Smooth muscle cell of the brain vasculature (primary cell): Measurements from ENCODE around the gene CST8.

ENCODE experiments used
- DNase-seq: peaks from one replicate; pipeline ENCODE4 v3.0.0-alpha.2; 2012; ENCODE audit warnings: low read depth, low spot score

CST8 gene

DNA sequence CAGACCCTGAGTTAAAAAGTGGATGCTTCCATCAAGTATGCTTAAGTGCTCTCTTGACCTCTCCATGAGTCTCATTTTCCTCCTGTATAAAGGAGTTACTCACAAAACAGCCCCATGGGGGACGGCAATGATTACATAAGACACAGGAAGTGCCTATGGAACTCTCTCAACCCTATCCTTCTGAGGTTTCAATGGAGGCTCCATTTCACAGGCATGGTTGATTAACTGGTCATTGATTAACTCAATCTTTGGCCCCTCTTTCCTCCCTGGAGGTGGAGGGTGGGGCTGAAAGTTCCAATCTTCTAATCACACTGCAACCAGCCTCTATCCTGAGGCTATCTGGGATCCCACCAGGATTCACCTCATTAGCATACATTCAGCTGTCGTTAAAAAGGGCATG, 29.3 kb downstream of the CST8 start:
- DNase-seq, result no peak

DNA sequence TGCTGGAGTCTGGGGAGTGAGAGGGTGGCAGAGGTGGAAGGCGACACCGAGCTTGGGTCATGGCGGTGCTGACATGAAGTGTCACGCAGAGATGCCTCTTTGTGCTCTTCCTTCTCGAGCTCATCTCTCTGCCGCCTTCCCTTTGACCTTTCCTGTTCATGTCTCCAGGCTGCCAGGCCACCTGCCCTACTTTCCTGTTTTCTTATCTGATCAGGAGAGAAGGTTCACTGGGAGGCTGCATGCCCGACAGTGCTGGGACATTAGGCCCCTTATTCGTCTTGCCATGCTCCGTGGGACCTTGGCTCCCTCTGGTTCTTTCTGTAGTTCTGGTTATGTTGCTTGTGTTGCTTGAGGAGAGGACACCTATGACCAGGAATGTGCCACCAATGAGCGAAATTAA, 33.2 kb downstream of the CST8 start:
- DNase-seq, result no peak

DNA sequence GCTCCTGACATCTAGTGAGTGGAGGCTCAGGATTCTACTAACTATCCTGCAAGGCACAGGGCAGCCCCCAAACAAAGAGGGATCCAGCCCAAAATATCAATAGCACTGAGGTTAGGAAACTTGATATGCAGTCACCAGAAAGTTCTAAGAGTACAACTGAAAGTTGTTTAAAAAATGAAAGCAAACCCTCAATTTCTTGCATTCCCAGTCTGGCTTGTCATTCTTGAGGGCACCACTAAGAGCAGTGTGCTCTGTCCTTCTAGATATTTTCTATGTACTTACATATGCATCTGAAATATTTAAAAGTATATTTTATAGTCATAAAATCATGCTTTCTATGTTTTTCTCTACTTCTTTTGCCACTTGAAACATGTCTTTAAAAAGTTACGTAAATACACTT, 35.9 kb downstream of the CST8 start:
- DNase-seq, result no peak

DNA sequence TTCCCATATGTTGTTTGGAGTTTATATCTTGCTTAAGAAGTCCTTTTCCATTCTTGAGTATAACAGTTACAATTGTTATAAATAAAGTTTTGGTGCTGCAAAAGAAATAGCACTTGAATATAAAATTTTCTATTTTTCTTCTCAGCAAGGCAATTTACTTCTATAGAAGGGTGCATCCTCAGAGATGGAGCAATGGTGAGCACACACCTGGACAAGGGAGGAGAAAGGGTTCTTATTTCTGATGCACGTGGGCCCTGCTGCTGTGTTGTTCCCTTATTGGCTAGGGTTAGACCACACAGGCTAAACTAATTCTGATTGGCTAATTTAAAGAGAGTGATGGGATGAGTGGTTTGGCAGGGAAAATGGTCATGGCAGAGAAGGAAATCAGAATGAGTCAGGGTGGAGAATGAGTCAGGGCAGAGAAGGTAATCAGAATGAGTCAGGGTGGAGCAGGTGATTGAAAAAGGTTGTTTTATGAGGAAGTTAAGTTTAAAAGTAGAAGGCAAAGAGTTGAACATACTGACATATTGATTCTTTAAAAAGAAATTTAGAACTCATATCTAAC, 38.0 kb downstream of the CST8 start:
- DNase-seq, result no peak

DNA sequence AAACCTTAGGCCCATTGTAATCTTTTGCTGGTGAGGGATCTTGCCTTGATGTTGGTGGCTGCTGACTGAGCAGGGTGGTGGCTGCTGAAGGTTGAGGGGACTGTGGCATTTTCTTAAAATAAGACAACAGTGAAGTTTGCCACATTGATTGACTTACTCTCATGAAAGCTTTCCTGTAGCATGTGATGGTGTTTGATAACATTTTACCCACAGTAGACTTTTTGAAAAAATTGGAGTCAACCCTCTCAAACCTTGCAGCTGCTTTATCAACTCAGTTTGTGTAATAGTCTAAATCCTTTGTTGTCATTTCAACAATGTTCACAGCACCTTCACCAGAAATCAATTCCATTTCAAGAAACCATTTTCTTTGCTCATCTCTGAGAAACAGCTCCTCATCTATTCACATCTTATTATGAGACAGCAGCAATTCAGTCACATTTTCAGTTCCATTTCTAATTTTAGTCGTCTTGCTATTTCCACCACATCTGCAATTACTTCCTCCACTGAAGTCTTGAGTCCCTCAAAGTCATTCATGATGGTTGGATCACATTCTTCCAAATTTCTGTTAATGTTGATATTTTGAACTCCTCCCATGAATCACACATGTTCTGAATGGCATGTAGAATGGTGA, 40.1 kb downstream of the CST8 start:
- no peak for DNase-seq

DNA sequence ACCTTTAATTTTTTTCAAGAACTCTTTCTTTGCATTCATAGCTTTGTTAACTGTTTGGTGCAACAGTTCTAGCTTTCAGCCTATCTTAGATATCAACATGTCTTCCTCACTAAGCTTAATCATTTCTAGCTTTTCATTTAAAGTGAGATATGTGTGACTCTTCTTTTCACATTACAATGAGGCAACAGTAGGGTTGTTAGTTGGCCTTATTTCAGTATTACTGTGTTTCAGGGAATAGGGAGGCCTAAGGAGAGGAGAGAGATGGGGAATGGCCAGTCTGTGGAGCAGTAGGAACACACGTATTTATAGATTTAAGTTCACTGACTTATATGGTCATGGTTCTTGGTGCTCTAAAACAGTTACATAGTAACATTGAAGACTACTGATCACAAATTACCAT, 41.6 kb downstream of the CST8 start:
- DNase-seq, result no peak

DNA sequence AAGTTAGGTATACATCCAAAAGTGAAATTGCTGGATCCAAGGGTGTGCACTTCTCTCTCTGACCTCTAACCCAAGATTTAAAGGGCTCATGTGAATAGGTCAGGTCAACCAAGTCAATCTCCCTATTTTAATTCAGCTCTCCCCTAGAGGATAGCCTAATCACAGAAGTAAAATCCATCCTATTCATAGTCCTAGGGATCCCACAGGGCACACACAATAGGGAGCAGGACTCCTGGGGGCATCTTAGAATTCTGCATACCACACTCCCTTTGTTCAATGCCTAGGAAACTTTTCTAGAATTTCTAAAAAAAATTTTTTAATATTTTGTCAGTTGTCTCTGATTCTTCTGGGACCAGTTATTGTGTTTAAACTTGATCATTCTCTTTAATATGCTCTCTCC, 42.2 kb downstream of the CST8 start:
- no peak for DNase-seq

DNA sequence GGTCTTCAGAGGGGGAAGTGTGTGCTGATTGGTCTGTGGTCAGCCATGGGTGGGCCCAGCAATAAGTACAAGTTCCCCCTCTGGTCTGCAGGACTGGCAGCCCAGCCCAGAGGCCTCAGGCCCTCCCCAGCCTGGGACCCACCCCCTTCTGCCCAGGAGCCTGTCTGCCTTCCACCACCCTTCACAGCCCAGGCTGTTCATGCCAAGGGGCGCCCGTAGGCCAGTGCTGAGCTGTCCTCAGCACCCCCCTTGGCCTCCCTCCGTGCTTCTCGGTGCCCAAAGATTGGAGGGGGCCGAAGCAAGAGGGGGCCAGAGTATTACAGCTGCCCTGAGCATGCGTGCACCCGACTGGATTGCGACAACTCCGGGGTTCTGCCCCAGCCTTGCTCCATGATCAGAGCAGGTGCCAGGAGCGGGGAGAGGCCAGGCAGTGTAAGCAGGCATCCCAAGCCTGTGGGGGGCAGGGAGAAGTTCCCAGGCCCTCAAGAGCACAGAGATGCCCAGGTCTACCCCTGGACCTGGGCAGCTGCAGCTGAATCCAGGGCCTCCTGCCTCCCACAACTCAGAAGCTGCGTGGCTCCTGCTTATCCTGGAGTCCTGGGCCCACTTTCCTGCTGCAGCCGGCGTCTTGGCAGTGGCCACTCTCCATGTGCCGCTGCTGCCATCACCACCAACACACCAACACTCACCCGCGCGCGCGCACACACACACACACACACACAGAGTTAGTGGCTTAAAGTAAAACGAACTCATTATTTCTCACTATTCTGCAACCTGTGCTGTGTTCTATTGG, 44.1 kb downstream of the CST8 start:
- DNase-seq, result no peak

DNA sequence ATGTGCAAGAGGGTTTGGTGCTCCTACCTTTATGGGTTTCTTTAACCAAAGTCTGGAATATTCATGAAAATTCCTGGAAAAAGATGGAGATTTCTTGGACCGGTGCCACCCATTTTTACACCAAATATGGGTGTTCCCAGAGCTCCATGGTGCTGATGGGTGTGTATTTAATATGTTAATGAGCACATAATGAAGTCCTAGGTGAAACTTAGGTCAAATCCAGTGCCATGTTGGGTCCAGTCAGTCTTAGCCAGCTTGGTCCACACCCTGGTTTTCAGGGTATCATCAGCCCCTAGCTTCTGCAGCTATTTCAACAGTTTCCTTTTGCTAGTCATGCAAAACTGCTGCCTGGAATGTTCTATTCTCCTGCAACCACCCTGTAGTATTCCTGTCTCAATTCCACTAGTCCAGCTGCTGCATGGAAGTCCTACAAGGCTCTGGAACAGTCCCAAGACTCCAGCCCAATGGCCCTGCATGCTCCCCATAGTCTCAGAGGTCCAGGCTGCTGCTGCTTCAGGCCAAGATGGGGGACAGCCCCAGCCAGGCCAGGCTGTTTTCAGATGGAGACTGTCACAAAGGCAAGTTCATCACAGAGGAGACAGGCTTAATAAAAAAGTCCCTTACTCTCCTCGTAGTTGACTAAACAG, 45.5 kb downstream of the CST8 start:
- DNase-seq, result no peak

DNA sequence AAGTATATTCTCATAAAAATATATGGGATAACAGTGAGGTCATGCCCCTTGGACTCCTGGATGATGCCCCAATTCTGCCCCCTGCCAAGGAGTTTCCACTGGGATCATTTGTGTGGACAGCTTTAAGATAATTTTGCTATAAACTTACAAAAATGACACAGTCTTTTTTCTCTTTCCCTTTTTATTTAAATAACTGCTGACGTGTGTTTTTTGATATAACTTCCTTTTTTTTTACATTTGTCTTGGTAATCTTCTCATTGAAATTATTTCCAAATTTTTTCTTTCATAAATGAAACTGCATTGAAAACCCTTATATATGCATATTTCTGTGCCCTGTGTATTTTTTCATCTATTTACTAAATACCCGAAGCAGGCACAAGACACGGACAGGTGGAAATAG, 46.1 kb downstream of the CST8 start:
- DNase-seq, result no peak

DNA sequence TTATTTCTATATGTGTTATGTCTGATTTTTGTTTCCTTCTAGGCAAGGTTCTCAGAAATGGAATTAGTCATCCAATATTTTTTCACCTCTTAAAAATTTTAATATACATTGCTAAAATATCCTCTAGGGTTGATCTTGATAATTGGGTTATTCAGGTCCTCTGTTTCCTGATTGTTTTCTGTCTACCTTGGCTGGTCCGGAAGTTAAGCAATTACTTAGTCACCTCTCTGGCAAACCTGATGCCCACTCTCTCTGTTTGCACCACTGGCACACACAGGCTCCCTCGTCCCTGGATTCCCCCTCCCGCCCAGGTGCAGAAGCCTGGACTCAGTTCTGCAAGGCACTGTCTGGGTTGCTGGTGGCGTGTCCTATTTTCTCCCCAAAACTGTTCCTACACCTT, 49.7 kb downstream of the CST8 start:
- no peak for DNase-seq

DNA sequence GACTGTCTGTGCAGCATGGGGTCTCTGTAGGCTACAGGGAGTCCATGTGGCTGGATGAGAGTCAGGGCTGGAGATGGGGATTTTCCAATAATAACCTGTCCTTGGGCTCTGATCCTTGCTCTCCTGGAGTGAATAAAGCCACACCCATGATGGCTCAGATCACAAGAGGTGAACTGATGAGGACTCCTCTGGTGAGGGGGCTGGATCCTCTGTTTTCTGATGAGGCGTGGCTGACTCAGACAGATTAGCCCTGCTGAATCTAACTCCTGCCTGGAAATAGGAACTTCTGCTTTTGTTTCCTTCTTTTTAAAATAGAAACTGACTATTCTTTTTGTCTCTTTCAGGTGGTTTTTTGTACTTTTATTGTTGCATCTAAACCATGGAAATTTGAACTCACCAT, 50.4 kb downstream of the CST8 start:
- DNase-seq, result no peak

DNA sequence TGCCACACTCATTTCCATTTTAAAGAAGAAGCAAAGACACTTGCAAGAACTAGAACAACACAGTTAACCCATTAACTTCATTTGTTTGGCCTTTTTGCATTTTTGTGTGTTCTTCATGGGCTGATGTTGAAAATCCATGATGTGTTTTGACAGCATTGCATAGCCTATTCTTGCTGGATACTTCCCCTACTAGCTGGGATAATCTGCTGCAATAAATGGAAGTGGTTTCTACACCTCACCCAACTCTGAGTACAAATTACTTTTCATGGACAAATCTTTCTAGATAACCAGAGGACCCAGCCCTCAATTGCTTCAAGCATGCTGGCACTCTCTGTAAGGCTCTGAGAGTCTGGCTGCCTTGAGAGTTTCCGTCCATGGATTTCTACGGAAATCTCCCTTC, 50.9 kb downstream of the CST8 start:
- DNase-seq, result no peak

DNA sequence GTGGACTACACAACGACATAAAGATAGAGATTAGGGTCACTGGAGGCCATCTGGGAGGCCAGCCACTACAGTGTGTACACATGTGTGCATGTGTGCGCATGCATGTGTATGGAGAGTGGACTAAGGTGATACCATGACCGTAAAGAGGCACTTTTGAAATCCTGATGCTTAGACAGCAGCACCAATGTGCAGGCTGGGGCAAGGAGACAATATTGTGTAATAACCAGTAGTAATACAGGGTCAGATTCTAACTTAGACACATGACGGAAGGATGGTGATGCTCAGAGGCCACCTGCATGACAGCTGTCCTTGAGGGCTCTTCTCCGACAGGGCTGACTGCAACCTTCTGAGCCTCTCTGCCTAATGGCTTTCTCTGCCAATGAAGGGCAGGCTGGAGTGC, 51.9 kb downstream of the CST8 start:
- no peak for DNase-seq

DNA sequence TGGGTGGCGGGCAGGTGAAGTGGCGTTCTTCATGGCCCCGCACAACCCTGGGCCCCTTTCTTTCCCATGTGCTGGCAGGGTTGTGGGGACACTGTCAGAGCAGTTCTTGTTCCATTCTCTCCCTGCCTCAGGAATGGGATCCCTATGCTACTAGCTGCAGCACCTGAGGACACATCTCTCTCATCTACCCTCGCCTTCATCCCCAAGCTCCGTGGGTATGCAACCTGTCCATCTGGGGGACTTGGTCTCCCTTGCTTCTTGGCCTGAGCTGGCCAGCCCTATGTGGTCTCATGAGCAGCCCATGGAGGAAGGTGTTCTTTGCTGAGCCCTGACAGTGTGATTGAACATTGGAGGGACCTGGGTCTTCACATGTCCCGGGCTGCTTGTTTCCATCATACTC, 53.2 kb downstream of the CST8 start:
- no peak for DNase-seq
